ENCODE measurements around the gene KCNQ1.

DNA sequence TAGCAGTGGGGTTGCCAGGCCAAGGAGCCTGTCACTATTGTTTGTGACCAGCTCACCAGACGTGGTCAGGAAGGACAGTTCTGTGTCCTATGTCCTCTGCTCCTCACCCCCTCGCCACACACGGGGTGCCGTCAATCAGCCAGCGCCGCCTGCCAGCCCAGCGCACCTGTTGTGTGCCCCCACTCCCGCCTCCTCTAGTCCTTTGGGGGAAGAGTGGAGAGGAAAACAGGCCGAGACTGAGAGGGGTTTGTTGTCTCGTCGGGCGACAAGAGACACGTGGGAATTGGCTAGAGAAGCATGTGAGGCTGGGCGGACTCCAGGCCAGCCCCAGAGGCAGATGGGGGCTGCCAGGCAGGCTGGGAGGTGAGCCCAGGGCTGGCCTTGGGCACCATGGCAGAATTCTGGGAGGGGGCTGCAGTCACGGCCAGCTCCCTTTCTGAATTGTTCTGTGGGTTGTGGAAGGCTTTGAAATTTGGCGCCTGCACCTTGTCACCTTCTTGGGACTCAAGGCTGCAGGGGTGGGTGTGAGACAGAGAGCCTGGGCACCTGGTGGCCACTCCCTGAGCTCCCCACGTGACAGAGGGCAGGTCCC is 258.1 kb downstream of the KCNQ1 start:
- TF ChIP-seq, protein P1, sequence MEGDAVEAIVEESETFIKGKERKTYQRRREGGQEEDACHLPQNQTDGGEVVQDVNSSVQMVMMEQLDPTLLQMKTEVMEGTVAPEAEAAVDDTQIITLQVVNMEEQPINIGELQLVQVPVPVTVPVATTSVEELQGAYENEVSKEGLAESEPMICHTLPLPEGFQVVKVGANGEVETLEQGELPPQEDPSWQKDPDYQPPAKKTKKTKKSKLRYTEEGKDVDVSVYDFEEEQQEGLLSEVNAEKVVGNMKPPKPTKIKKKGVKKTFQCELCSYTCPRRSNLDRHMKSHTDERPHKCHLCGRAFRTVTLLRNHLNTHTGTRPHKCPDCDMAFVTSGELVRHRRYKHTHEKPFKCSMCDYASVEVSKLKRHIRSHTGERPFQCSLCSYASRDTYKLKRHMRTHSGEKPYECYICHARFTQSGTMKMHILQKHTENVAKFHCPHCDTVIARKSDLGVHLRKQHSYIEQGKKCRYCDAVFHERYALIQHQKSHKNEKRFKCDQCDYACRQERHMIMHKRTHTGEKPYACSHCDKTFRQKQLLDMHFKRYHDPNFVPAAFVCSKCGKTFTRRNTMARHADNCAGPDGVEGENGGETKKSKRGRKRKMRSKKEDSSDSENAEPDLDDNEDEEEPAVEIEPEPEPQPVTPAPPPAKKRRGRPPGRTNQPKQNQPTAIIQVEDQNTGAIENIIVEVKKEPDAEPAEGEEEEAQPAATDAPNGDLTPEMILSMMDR (conservative IDR thresholded peaks at IDR 0.05 in 1 of 2, IDR thresholded peaks at IDR 0.05 in 1 of 2; ENCODE audit: low read depth in 1 of 2, low read length in 2 of 2), result no peak
- no peak for TF ChIP-seq EZH2 (IDR thresholded peaks at IDR 0.05; ENCODE audit: low read length, missing control alignments)

Measured in fibroblast of lung (primary cell).